ENCODE data around the gene ELF3.
"Not testable (repeated sequence)": the region's sequence is repeated elsewhere in the genome, so short reads cannot be mapped to it uniquely, and the experiment has no call there.

The ELF3 gene

GRCh38 chr1:202010180-202011015 lies at the start of gene ELF3:
TSS of gene ELF3 (plus strand) at chr1:202010587. CDS start at chr1:202011137, 550 bp downstream.
- peak; percentile 78 for DNase-seq (ENCODE audit: low spot score)
- in situ Hi-C loops (cut with MboI; ENCODE audit: low pct_unique_long_range_greater_than_20kb, low sequenced_read_pairs, unreplicated experiment) = loop anchor here (5.0 kb wide), 1 partner anchor 112 kb away; the partner anchor contains the start of gene GPR37L1
- no peak for TF ChIP-seq CTCF (IDR thresholded peaks at IDR 0.05; ENCODE audit: extremely low read depth, insufficient read depth, missing control alignments)

- in situ Hi-C loops (cut with MboI; ENCODE audit: low pct_unique_long_range_greater_than_20kb, low sequenced_read_pairs, unreplicated experiment); DNase-seq (ENCODE audit: low spot score): not testable (repeated sequence)
Measured at GRCh38 chr1:201962382-201962781, 48.0 kb upstream of the ELF3 start.

GRCh38 chr1:201964261-201964660 lies 46.1 kb upstream of the ELF3 start:
- DNase-seq (ENCODE audit: low spot score) = no peak
- TF ChIP-seq CTCF (IDR thresholded peaks at IDR 0.05; ENCODE audit: extremely low read depth, insufficient read depth, missing control alignments) = no peak
- in situ Hi-C loops (cut with MboI; ENCODE audit: low pct_unique_long_range_greater_than_20kb, low sequenced_read_pairs, unreplicated experiment) = no loop called here

- no peak for DNase-seq (ENCODE audit: low spot score)
- in situ Hi-C loops (cut with MboI; ENCODE audit: low pct_unique_long_range_greater_than_20kb, low sequenced_read_pairs, unreplicated experiment) = no loop called here
- TF ChIP-seq CTCF (IDR thresholded peaks at IDR 0.05; ENCODE audit: extremely low read depth, insufficient read depth, missing control alignments) = no peak
Measured at GRCh38 chr1:201966171-201966570, 44.2 kb upstream of the ELF3 start.

- TF ChIP-seq CTCF (IDR thresholded peaks at IDR 0.05; ENCODE audit: extremely low read depth, insufficient read depth, missing control alignments) = no peak
- in situ Hi-C loops (cut with MboI; ENCODE audit: low pct_unique_long_range_greater_than_20kb, low sequenced_read_pairs, unreplicated experiment) = no loop called here
- no peak for DNase-seq (ENCODE audit: low spot score)
Measured at GRCh38 chr1:201968202-201968925, 42.0 kb upstream of the ELF3 start.

- in situ Hi-C loops (cut with MboI; ENCODE audit: low pct_unique_long_range_greater_than_20kb, low sequenced_read_pairs, unreplicated experiment) = loop anchor here (5.0 kb wide), 1 partner anchor 68 kb away; no protein-coding TSS in a partner anchor
- no peak for TF ChIP-seq CTCF (IDR thresholded peaks at IDR 0.05; ENCODE audit: extremely low read depth, insufficient read depth, missing control alignments)
- no peak for DNase-seq (ENCODE audit: low spot score)
Measured at GRCh38 chr1:201970334-201971159, 39.8 kb upstream of the ELF3 start.

Data from GM13977 (cell line).